Measurements from ENCODE around the gene DENND1C.

DENND1C gene

GRCh38 chr19:6452223-6452614 lies 29.4 kb downstream of the DENND1C start:
- no peak overlapping the region for H3K4me3 ChIP-seq (ENCODE audit: low read depth, low read length)
- DNase-seq (ENCODE audit: low read depth) = no peak
- no peak for TF ChIP-seq CTCF (IDR thresholded peaks at IDR 0.05; ENCODE audit: low read depth, low read length, missing control alignments)

GRCh38 chr19:6451583-6452222 lies 29.9 kb downstream of the DENND1C start:
- no peak overlapping the region for H3K4me3 ChIP-seq (ENCODE audit: low read depth, low read length)
- no peak for DNase-seq (ENCODE audit: low read depth)
- no peak for TF ChIP-seq CTCF (IDR thresholded peaks at IDR 0.05; ENCODE audit: low read depth, low read length, missing control alignments)

DNA sequence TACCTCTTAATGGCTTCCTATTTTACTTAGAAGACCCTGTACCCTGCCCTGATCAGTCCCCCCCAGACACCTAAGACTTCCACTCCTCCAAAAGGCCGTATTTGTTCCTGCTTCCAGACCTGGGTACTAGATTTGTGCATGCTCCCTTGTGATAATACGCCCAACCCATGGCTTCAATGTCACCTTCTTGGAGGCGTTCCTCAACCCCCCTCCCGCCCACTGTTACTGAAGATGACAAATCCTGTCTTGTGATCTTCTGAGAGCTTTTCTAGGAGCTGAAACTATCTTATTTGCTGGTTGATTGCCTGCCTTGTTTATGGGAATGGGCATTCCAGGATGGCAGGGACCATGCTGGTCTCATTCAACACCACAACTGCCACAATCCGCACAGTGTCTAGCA lies 31.4 kb downstream of the DENND1C start:
- no peak for TF ChIP-seq CTCF (IDR thresholded peaks at IDR 0.05; ENCODE audit: low read depth, low read length, missing control alignments)
- no peak overlapping the region for H3K4me3 ChIP-seq (ENCODE audit: low read depth, low read length)
- DNase-seq (ENCODE audit: low read depth) = no peak

GRCh38 chr19:6448045-6448444 lies 33.5 kb downstream of the DENND1C start:
- no peak for DNase-seq (ENCODE audit: low read depth)
- H3K4me3 ChIP-seq (ENCODE audit: low read depth, low read length) = no peak overlapping the region
- no peak for TF ChIP-seq CTCF (IDR thresholded peaks at IDR 0.05; ENCODE audit: low read depth, low read length, missing control alignments)

DNA sequence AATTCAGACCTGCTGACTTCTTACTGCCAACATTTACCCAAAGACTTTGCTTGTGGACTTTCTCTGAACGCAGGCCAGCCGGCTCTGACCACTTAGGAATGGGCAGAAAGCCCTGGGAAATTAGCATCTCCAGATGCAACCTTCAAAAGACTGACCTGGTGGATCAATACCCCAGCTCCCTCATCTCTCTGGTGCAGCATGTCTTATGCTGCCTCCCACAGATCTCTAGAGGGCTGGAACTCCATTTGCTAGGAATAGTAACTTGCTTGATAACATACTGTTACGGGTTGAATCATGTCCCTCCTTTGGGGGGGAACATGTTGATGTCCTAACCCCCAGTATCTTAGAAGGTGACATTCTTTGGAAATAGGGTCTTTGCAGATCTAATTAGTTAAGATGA lies 35.1 kb downstream of the DENND1C start:
- no peak overlapping the region for H3K4me3 ChIP-seq (ENCODE audit: low read depth, low read length)
- DNase-seq (ENCODE audit: low read depth) = no peak
- no peak for TF ChIP-seq CTCF (IDR thresholded peaks at IDR 0.05; ENCODE audit: low read depth, low read length, missing control alignments)

DNA sequence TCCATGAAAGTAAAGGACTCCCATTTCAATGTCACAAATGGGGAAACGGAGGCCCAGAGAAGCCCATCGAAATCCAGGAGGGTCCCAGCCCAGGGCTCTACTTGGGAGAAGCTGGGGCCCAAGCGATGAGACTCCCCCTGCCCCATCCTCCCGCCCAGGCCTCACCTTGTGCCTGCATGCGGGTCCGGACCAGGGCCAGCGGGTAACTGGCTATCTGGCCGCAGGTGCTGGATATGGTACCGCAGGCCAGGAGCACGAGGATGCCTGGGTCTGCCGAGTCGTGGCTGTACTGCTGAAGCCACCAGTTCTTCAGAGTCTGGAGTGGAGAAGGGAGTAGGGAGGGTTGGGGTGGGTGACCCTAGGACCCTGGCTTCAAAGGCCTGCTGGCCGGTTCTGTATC lies 37.6 kb downstream of the DENND1C start:
- DNase-seq (ENCODE audit: low read depth) = no peak
- no peak overlapping the region for H3K4me3 ChIP-seq (ENCODE audit: low read depth, low read length)
- no peak for TF ChIP-seq CTCF (IDR thresholded peaks at IDR 0.05; ENCODE audit: low read depth, low read length, missing control alignments)

DNA sequence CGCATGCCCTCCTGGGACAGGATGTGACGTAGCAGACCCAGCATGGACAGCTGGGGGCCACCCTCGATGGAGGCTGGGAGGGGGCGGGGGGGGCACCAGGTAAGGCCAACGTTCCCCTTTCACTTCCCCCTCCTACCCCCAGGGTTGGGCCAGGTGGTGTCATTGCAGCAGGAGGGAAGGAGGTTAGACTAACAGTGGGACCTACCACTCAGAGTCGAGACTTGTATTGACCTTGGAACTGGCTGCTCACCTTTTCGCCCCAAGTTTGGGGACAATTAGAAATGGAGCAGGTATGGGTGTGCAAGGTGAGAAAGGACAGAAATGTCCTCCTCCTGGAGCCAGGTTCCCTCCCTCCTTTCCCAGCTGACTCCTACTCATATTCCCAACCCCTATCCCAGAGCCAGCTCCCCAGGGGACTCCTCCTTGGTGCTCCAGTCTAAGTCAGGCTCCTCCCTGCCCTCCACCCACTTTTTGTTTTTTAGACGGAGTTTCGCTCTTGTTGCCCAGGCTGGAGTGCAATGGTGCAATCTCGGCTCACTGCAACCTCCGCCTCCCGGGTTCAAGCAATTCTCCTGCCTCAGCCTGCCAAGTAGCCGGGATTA lies 39.4 kb downstream of the DENND1C start:
- TF ChIP-seq CTCF (IDR thresholded peaks at IDR 0.05; ENCODE audit: low read depth, low read length, missing control alignments) = no peak
- no peak overlapping the region for H3K4me3 ChIP-seq (ENCODE audit: low read depth, low read length)
- no peak for DNase-seq (ENCODE audit: low read depth)

Measured in GM12864 (cell line).